Measurements from ENCODE around the gene KMT2E.

KMT2E gene

GRCh38 chr7:105007298-105007697 lies 6.7 kb upstream of the KMT2E start:
- DNase-seq (ENCODE audit: low read depth) = no peak

DNA sequence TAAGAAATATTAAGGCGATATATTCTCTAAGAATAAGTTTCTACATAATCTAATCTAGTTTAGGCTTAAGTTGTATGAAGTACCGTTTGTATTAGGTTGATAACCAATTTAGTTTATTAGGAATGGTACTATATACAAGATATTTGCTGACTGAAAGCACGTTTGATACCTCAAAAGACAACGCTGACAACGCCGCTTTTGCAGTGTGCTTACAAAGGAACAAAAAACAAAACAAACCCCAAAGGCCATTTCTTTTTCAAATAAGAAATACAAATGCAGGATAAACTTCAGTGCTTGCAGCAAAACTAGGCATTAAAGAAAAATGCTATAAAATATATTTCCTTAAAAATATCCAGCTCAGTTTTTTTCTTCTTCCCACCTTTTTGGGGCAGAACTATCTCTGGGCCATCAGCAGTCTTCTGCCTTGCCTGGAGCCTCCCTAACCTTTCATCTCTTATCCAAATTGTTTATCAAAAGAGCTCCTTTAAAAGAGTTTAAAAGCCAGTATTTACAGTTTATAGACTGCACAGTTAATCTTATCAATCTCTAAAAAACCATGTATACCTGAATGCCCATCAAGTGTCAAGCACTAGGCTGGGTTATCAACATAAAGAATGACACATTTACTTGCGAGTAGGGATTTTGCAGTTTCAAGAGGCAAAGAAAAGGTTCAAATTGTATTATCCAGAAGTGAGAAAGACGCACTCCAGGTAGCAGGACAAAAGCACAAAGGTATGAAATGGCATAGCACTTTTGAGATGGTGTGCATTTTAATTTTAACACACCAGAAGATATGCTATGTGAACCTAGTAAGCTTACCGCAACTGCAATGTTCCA lies 4.1 kb upstream of the KMT2E start:
- DNase-seq (ENCODE audit: low read depth) = no peak

- no peak for DNase-seq (ENCODE audit: low read depth)
These were observed 3.4 kb upstream of the KMT2E start for GRCh38 chr7:105010504-105011130.

- DNase-seq (ENCODE audit: low read depth) = no peak
These were observed 2.7 kb upstream of the KMT2E start for GRCh38 chr7:105011141-105011830.

- no peak for DNase-seq (ENCODE audit: low read depth)
These were observed 2.0 kb upstream of the KMT2E start for GRCh38 chr7:105011831-105012502.

GRCh38 chr7:105012503-105013220 lies 1.3 kb upstream of the KMT2E start:
- peak; percentile 81 for DNase-seq (ENCODE audit: low read depth)

- peak; percentile 67 for DNase-seq (ENCODE audit: low read depth)
These were observed 687 bp upstream of the KMT2E start for GRCh38 chr7:105013221-105013815.

DNA sequence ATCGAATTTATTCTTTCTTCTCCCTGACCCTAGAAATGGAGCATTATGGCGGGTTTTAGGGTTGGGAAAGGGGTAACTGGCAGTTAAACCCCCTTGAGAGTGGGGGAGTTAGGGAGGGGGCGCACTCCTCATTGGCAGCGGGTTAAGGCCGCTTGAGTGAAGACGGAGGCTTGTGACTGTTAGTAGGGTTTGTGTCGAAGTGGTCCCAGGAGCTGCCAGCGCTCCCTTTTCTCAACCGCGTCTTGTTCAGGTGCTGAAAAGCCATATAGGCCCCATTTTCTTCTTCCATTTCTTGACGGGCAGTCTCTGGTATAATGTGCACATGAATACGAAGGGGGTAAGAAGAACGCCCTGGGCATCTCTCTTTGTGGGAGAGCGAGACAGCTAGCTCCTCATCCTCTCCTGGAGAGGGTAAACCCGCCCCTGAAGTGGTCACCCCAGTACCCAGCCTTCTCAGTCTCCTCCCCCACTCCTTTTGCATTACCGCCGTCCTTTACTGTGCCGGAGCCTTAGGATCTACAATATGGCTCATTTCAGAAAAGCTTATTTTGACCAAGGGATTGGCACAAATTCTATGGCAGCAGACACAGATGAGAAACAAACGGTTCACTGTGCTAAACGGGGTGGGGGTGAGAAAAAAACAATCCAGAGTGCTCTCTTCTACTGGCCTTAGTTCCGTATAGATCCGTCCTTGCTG lies 836 bp downstream of the KMT2E start:
- no peak for DNase-seq (ENCODE audit: low read depth)

DNA sequence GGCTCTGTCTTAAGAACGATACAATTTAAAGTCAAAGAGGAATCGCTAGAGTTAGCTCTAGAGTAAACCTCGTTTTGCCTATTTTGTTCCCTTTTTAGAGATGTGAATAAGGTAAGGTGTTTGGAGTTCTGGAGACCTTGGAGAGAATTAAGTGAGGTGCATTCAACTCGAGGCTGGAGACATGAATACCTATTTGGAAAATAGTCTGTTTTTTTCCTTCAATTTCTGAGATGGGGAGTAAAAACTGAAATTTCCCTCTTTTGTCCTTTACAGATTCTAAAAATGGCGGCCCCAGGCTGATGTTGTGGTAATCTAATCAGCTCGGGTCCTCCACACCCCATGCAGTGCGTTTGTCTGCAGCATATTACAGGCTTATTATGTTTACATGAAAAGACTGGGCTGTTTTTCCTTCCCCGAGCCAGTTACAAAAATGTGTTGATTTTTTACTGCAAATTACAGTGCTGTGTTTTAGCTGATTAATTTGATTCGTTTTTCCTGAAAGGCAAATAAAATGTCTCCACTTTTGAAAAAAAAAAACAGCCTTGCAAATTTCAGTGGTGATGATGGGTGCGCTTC lies 1.5 kb downstream of the KMT2E start:
- no peak for DNase-seq (ENCODE audit: low read depth)

DNA sequence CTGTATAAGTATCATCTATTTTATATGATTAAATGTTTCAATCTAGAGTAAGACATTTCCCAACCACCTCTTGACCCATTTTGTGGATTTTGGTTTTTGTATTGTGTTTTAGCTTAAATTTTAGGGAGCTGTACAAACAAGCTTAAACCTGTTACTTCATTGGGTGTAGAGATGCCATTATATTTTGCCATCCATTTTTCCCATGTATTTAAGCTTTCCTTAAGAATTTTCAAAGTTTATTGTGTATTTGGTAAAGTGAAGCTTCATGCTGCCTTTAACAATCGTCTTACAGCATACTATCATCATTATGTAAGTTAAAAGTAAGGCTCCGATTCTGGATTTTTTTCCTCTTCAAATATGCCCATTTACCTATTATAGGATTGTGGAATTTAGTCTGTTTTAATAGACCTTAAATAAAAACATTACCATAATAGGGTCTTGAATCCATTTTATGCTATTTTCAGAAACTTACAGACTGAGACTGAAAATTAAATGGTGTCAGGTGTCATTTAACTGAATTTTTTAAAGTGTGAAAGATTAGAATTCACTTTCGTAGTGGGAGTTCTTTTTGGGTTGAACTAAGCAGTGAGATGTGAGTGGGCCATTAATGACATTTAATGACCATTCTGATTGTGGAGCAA lies 2.2 kb downstream of the KMT2E start:
- DNase-seq (ENCODE audit: low read depth) = no peak

GRCh38 chr7:105016709-105017656 lies 3.0 kb downstream of the KMT2E start:
- no peak for DNase-seq (ENCODE audit: low read depth)

GRCh38 chr7:105017657-105018365 lies 3.8 kb downstream of the KMT2E start:
- DNase-seq (ENCODE audit: low read depth) = no peak

DNA sequence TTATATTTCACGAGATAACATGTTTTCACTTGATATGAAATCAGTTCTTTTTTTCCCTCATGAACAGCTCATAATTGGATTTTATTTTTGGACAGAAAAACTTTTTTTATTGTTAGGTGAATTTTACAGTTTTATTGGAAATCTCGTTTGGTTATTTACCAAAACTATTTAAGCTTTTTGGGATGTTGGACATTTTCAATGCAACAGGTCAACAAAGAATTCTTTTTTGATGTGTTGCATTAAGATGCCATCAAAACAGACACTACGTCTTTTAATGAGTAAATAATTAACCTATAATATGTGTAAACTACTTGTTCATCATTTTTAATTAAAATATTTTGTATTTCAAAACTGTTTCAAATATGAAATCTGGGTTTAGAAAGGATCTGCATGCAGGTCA lies 5.3 kb downstream of the KMT2E start:
- no peak for DNase-seq (ENCODE audit: low read depth)

DNA sequence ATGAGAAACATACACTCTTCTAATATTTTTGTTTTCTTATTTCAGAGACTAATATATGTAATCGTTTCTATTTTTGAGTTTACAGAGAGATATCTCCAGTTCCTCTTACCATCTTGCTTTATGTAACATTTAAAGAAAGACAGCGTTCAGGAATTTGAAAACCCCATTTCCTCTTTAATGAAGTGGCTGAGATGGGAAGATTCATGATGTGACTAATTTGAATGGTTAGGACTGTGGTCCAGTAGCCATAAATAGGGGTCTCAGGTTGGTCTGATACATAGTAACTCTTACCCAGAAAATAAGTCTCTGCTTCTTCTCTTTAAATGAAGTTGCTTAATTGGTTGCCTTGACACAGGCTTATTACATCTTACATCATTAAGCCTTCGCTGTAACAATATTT lies 6.9 kb downstream of the KMT2E start:
- DNase-seq (ENCODE audit: low read depth) = no peak

- DNase-seq (ENCODE audit: low read depth) = no peak
These were observed 7.3 kb downstream of the KMT2E start for GRCh38 chr7:105021352-105021751.

- no peak for DNase-seq (ENCODE audit: low read depth)
These were observed 8.0 kb downstream of the KMT2E start for GRCh38 chr7:105021967-105022366.

DNA sequence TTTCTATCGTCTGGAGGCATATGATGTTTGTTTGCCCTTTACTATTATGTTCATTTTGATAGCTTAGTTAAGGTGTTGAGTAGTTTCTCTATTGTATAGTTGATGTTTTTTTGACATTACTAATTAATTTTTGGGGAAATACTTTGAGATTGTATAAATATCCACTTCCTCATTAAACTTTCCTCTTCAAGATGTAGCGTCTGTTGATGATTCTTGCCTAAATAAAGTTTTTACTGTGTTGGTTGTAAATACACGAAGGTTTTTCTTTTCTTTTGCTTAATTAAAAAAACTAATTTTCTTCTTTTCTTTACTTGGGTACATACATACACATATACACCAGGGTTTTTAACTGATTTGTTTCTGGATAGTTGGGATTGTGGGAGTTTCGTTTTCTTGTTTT lies 8.5 kb downstream of the KMT2E start:
- no peak for DNase-seq (ENCODE audit: low read depth)

DNA sequence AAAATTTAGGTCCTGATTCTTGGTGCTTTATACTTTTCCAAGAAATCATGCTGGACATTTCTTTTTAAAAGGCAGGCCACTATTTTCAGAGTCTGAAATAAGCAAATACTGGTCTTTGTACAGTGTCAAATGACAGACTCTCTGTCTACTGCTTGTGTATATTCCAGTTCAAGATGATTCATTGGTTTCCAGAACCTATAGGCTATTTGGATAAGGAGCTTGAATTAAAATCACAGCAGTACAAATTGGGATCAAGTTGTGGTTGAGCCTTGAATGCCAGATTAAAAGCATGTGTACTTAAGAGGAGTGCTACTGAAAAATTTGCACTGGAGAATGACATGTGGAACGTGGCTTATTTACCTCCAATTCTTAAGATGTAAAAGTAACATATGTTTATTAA lies 10.7 kb downstream of the KMT2E start:
- DNase-seq (ENCODE audit: low read depth) = no peak

Data from HS-27A (cell line).